Muscle layer of duodenum (tissue), 2 donors: Measurements from ENCODE around the gene DMAC2L.
A peak's percentile ranks its signal among the peaks of the same experiment; 100 is the strongest.

Source experiments
- H3K27ac ChIP-seq: one replicate; pipeline ENCODE4 v1.7.0; 2013; ENCODE audit warnings: mild to moderate bottlenecking, low read length
- H3K27me3 ChIP-seq: one replicate; pipeline ENCODE4 v1.7.0; 2013; ENCODE audit warnings: low read depth, mild to moderate bottlenecking, control low read depth, low read length
- H3K36me3 ChIP-seq, 2 donors: one replicate each; pipeline ENCODE4 v1.7.0; 2013; ENCODE audit warnings: low read length in 2 of 2, control low read depth in 1 of 2, mild to moderate bottlenecking in 1 of 2; ENCODE audit not compliant: insufficient read depth in 2 of 2, control insufficient read depth in 1 of 2
- H3K4me1 ChIP-seq, 2 donors: one replicate each; pipeline ENCODE4 v1.7.0; 2013; ENCODE audit warnings: low read length in 2 of 2, mild to moderate bottlenecking in 2 of 2, control low read depth in 1 of 2, moderate library complexity in 1 of 2; ENCODE audit not compliant: insufficient read depth in 2 of 2, control insufficient read depth in 1 of 2
- H3K4me3 ChIP-seq, 2 donors: one replicate each; pipeline ENCODE4 v1.7.0; 2013; ENCODE audit warnings: low read length in 2 of 2, low read depth in 1 of 2, mild to moderate bottlenecking in 1 of 2
- H3K9me3 ChIP-seq, 2 donors: one replicate each; pipeline ENCODE4 v1.7.0; 2013; ENCODE audit warnings: low read length in 2 of 2, control low read depth in 1 of 2, mild to moderate bottlenecking in 1 of 2; ENCODE audit not compliant: control insufficient read depth in 1 of 2
- donor health status: healthy.

DMAC2L gene

GRCh38 chr14:50331596-50331995 is 19.5 kb downstream of the DMAC2L start:
- Histone ChIP-seq H3K27ac (no peak overlapping the region), H3K9me3 (no peaks in the 10 kb centered on the region), H3K27me3 (no peaks in the 10 kb centered on the region), H3K4me1 (peaks cover 9 to 15% of the 10 kb centered on the region in 2 donors), H3K4me3 (no peak overlapping the region), H3K36me3 (peaks cover under 1 to 14% of the 10 kb centered on the region in 2 donors)

GRCh38 chr14:50333014-50333509 is 20.9 kb downstream of the DMAC2L start:
- Histone ChIP-seq H3K27me3 (no peaks in the 10 kb centered on the region), H3K27ac (no peak overlapping the region), H3K4me3 (no peak overlapping the region), H3K36me3 (peaks cover 0 to 14% of the 10 kb centered on the region in 2 donors), H3K9me3 (no peaks in the 10 kb centered on the region), H3K4me1 (peaks cover 9 to 15% of the 10 kb centered on the region in 2 donors)

GRCh38 chr14:50334211-50334610 is 22.1 kb downstream of the DMAC2L start:
- Histone ChIP-seq H3K9me3 (no peaks in the 10 kb centered on the region), H3K27me3 (no peaks in the 10 kb centered on the region)

GRCh38 chr14:50335389-50335788 is 23.3 kb downstream of the DMAC2L start:
- Histone ChIP-seq H3K9me3 (no peaks in the 10 kb centered on the region), H3K27ac (peak overlapping the region; percentile 71), H3K27me3 (no peaks in the 10 kb centered on the region), H3K4me1 (peaks cover 13 to 15% of the 10 kb centered on the region in 2 donors), H3K4me3 (no peak overlapping the region), H3K36me3 (peaks cover 0 to 9% of the 10 kb centered on the region in 2 donors)

More at GRCh38 chr14:50334211-50334610, 22.1 kb downstream of the DMAC2L start:
- Histone ChIP-seq H3K4me1 (peaks cover 13 to 15% of the 10 kb centered on the region in 2 donors), H3K36me3 (peaks cover 0 to 14% of the 10 kb centered on the region in 2 donors), H3K27ac (no peak overlapping the region), H3K4me3 (no peak overlapping the region)

- Histone ChIP-seq H3K27ac (peak overlapping the region; percentile 71), H3K36me3 (peaks cover 0 to 7% of the 10 kb centered on the region in 2 donors), H3K9me3 (no peaks in the 10 kb centered on the region), H3K4me1 (peaks cover 13 to 15% of the 10 kb centered on the region in 2 donors), H3K27me3 (no peaks in the 10 kb centered on the region), H3K4me3 (peak overlapping the region in 1 of 2 donors; percentile 19)
These were observed 24.1 kb downstream of the DMAC2L start for GRCh38 chr14:50335989-50336824.

- H3K27ac ChIP-seq: no peak overlapping the region
- peaks cover 13 to 27% of the 10 kb centered on the region in 2 donors for H3K4me1 ChIP-seq
- H3K9me3 ChIP-seq: no peaks in the 10 kb centered on the region
- no peaks in the 10 kb centered on the region for H3K36me3 ChIP-seq
- H3K4me3 ChIP-seq: no peak overlapping the region
- no peaks in the 10 kb centered on the region for H3K27me3 ChIP-seq
These were observed 26.5 kb downstream of the DMAC2L start for GRCh38 chr14:50338587-50338986.

- no peak overlapping the region for H3K27ac ChIP-seq
- H3K4me1 ChIP-seq: peaks cover 13 to 33% of the 10 kb centered on the region in 2 donors
- H3K36me3 ChIP-seq: no peaks in the 10 kb centered on the region
- no peaks in the 10 kb centered on the region for H3K9me3 ChIP-seq
- no peak overlapping the region for H3K4me3 ChIP-seq
- H3K27me3 ChIP-seq: no peaks in the 10 kb centered on the region
These were observed 27.2 kb downstream of the DMAC2L start for GRCh38 chr14:50339178-50339804.

- Histone ChIP-seq H3K27me3 (no peaks in the 10 kb centered on the region), H3K36me3 (no peaks in the 10 kb centered on the region), H3K4me1 (peaks cover 16 to 34% of the 10 kb centered on the region in 2 donors), H3K27ac (no peak overlapping the region), H3K9me3 (no peaks in the 10 kb centered on the region), H3K4me3 (no peak overlapping the region)
These were observed 27.9 kb downstream of the DMAC2L start for GRCh38 chr14:50340045-50340444.

GRCh38 chr14:50340963-50341362 is 28.8 kb downstream of the DMAC2L start:
- Histone ChIP-seq H3K27ac (no peak overlapping the region), H3K4me3 (no peak overlapping the region), H3K4me1 (peaks cover 10 to 30% of the 10 kb centered on the region in 2 donors), H3K36me3 (no peaks in the 10 kb centered on the region), H3K9me3 (no peaks in the 10 kb centered on the region), H3K27me3 (no peaks in the 10 kb centered on the region)

GRCh38 chr14:50342221-50343078 is 30.3 kb downstream of the DMAC2L start:
- Histone ChIP-seq H3K36me3 (no peaks in the 10 kb centered on the region), H3K9me3 (no peaks in the 10 kb centered on the region), H3K4me1 (peaks cover 7 to 23% of the 10 kb centered on the region in 2 donors), H3K4me3 (peak overlapping the region; percentile 30 to 43), H3K27me3 (no peaks in the 10 kb centered on the region), H3K27ac (peak overlapping the region; percentile 41)

GRCh38 chr14:50343434-50343833 is 31.3 kb downstream of the DMAC2L start:
- no peak overlapping the region for H3K4me3 ChIP-seq
- H3K9me3 ChIP-seq: no peaks in the 10 kb centered on the region
- H3K27me3 ChIP-seq: no peaks in the 10 kb centered on the region
- no peak overlapping the region for H3K27ac ChIP-seq
- peaks cover 7 to 23% of the 10 kb centered on the region in 2 donors for H3K4me1 ChIP-seq
- H3K36me3 ChIP-seq: no peaks in the 10 kb centered on the region
